B cell (primary cell): ENCODE data around the gene TBX10. TPM values are rescaled to one million over a fixed set of nuclear protein-coding genes. Genes with fewer than 3 reads are reported as not detected.

Experiments used
- ATAC-seq: fragments of 200-7000 bp; cut with Tn5 transposase; one replicate; pipeline ENCODE4 v1.10.0; 2021; ENCODE audit warnings: low read depth, mild to moderate bottlenecking, moderate number of reproducible peaks, moderate library complexity
- CTCF ChIA-PET: fragments of 350-600 bp; sonication (Branson Sonifier 250); formaldehyde crosslinking; loops from one replicate; lab custom pipeline; 2021; ENCODE audit warnings: antibody characterized with exemption, inconsistent platforms; lab: Charles Lee
- POLR2A ChIA-PET: fragments of 350-600 bp; sonication (Branson Sonifier 250); formaldehyde crosslinking; loops from one replicate; lab custom pipeline; 2021; ENCODE audit warnings: antibody characterized with exemption; lab: Charles Lee
- DNase-seq: peaks from one replicate; pipeline ENCODE4 v3.0.0; 2013
- H2AFZ ChIP-seq: 2 replicates; pipeline ENCODE4 v1.6.1; 2012; ENCODE audit warnings: mild to moderate bottlenecking, low read depth, low read length; ENCODE audit not compliant: insufficient read depth, poor library complexity, severe bottlenecking
- H3K27ac ChIP-seq, 2 donors: 1 replicate in 1 of 2; 2 replicates in 1 of 2; pipeline ENCODE4 v1.5.1; 2012 to 2013; ENCODE audit warnings: low read length in 2 of 2, mild to moderate bottlenecking in 2 of 2, moderate library complexity in 1 of 2
- H3K27me3 ChIP-seq, 4 experiments: fragments of 200-600 bp in 1 of 4; sonication (generic) in 1 of 4; replicated peaks in 1 of 4; 1 replicate in 2 of 4; 2 replicates in 2 of 4; pipeline versions ENCODE4 v1.6.1 to v1.7.0; 2013 to 2016; ENCODE audit warnings: low read length in 3 of 4, mild to moderate bottlenecking in 2 of 4, mixed read lengths in 1 of 4, moderate library complexity in 1 of 4; ENCODE audit not compliant: insufficient read depth in 4 of 4, control insufficient read depth in 3 of 4; ENCODE audit errors: control extremely low read depth in 1 of 4
- H3K36me3 ChIP-seq, 2 experiments: replicated peaks in 1 of 2; 1 replicate in 1 of 2; 2 replicates in 1 of 2; pipeline versions ENCODE4 v1.6.1 to v1.7.1; 2013; ENCODE audit warnings: low read length in 1 of 2; ENCODE audit not compliant: insufficient read depth in 2 of 2, control insufficient read depth in 1 of 2; ENCODE audit errors: control extremely low read depth in 1 of 2, extremely low read depth in 1 of 2
- H3K4me1 ChIP-seq, 2 donors: fragments of 200-600 bp in 1 of 2; sonication (generic) in 1 of 2; 1 replicate in 1 of 2; 2 replicates in 1 of 2; pipeline versions ENCODE4 v1.5.1 to v1.6.1; 2013 to 2017; ENCODE audit warnings: low read length in 2 of 2; ENCODE audit not compliant: control insufficient read depth in 2 of 2, insufficient read depth in 2 of 2
- H3K4me2 ChIP-seq: replicated peaks from 2 replicates; pipeline ENCODE3; 2012; ENCODE audit warnings: mild to moderate bottlenecking, low read depth, low read length; ENCODE audit not compliant: poor library complexity, severe bottlenecking
- H3K4me3 ChIP-seq, 5 experiments: fragments of 200-600 bp in 1 of 5; sonication (generic) in 1 of 5; 1 replicate in 3 of 5; 2 replicates in 2 of 5; pipeline versions ENCODE4 v1.5.1 to v1.7.0; 2011 to 2016; ENCODE audit warnings: low read length in 4 of 5, mild to moderate bottlenecking in 4 of 5, low read depth in 2 of 5, control low read depth in 1 of 5, moderate library complexity in 1 of 5; ENCODE audit not compliant: insufficient read depth in 1 of 5; ENCODE audit errors: control extremely low read depth in 1 of 5, extremely low read depth in 1 of 5
- H3K79me2 ChIP-seq: fragments of 200-600 bp; sonication (generic); one replicate; pipeline ENCODE4 v1.6.0; 2016; ENCODE audit warnings: low read length; ENCODE audit not compliant: control insufficient read depth, insufficient read depth
- H3K9ac ChIP-seq: fragments of 200-600 bp; sonication (generic); 2 replicates; pipeline ENCODE4 v1.6.1; 2017; ENCODE audit warnings: mild to moderate bottlenecking, low read length, moderate library complexity
- H3K9me3 ChIP-seq, 3 donors: one replicate each; pipeline versions ENCODE4 v1.6.1 to v1.7.1; 2013; ENCODE audit warnings: low read length in 2 of 3; ENCODE audit not compliant: control insufficient read depth in 2 of 3, insufficient read depth in 1 of 3; ENCODE audit errors: control extremely low read depth in 1 of 3
- H4K20me1 ChIP-seq: 2 replicates; pipeline ENCODE4 v1.6.0; 2012; ENCODE audit warnings: mild to moderate bottlenecking, low read length; ENCODE audit not compliant: insufficient read depth, control insufficient read depth, poor library complexity, severe bottlenecking
- H3K27ac Mint-ChIP-seq: one replicate; pipeline ENCODE4 v1.8.0; 2021; ENCODE audit warnings: mixed read lengths
- H3K27me3 Mint-ChIP-seq: one replicate; pipeline ENCODE4 v1.8.0; 2021; ENCODE audit warnings: mixed read lengths
- H3K4me1 Mint-ChIP-seq: one replicate; pipeline ENCODE4 v1.8.0; 2021; ENCODE audit warnings: mixed read lengths
- H3K4me3 Mint-ChIP-seq: one replicate; pipeline ENCODE4 v1.8.0; 2021; ENCODE audit warnings: mixed read lengths
- H3K9me3 Mint-ChIP-seq: one replicate; pipeline ENCODE4 v1.8.0; 2022; ENCODE audit warnings: mixed read lengths; ENCODE audit not compliant: insufficient read depth
- CTCF ChIP-seq: fragments of 200-600 bp; IDR thresholded peaks from one replicate; pipeline ENCODE4 v1.8.0; 2022; ENCODE audit warnings: antibody characterized with exemption, mild to moderate bottlenecking
- EZH2 ChIP-seq: IDR thresholded peaks from 2 replicates; pipeline ENCODE4 v1.6.1; 2012; ENCODE audit warnings: borderline replicate concordance, low read depth, mild to moderate bottlenecking, moderate library complexity, low read length; ENCODE audit not compliant: insufficient read depth, poor library complexity, severe bottlenecking
- WGBS: methylation state at CpG from one replicate; pipeline ENCODE4 v1.1.5; 2013; ENCODE audit warnings: missing lambda C conversion rate; ENCODE audit not compliant: insufficient coverage; 5-methylcytosine and 5-hydroxymethylcytosine counted together
- intact Hi-C: fragments of 100-400 bp; cut with micrococcal nuclease; formaldehyde crosslinking; loops from one replicate; pipeline ENCODE4 v1.10.0; 2022
- polyA plus RNA-seq: library from polyadenylated mRNA; depleted of rRNA; stranded (reverse); fragments of >200 nt; gene quantifications from 2 replicates; pipeline ENCODE4 v1.2.3, GENCODE V29; 2012
- total RNA-seq, 2 donors: library from RNA; stranded (reverse); fragments of 120-200 nt in 1 of 2; gene quantifications; 1 replicate in 1 of 2; 2 replicates in 1 of 2; pipeline versions ENCODE4 v1.2.3 to v1.2.4, GENCODE V29; 2013 to 2022

The TBX10 gene
- total and polyA plus RNA-seq, 2 donors (not counting 1 experiment from before 2014, with no cell fraction given): not detected

GRCh38 chr11:67640021-67640757 lies 626 bp upstream of the TBX10 start:
- Histone ChIP-seq H2AFZ (no peak overlapping the region), H4K20me1 (no peaks in the 10 kb centered on the region), H3K27me3 (peaks cover 0 to 18% (median 3%) of the 10 kb centered on the region in 4 experiments), H3K36me3 (no peaks in the 10 kb centered on the region), H3K9me3 (peaks cover 0 to 16% (median 5%) of the 10 kb centered on the region in 3 donors), H3K4me2 (no peak overlapping the region), H3K27ac (no peak overlapping the region), H3K4me1 (peaks cover 16 to 20% of the 10 kb centered on the region in 2 donors), H3K9ac (no peak overlapping the region), H3K4me3 (no peak overlapping the region), H3K79me2 (no peaks in the 10 kb centered on the region)
- CTCF ChIA-PET: interaction anchor here (0.8 to 1.6 kb wide), 4 partner anchors 9 to 66 kb away, joined by 3 to 5 read pairs (median 3); no protein-coding TSS in a partner anchor
- H3K27ac Mint-ChIP-seq: no peak overlapping the region
- WGBS: 65% methylated on average over 21 of the region's 23 CpGs
- ATAC-seq (peak; percentile 84), DNase-seq (peak; percentile 76)
- peaks cover 18% of the 10 kb centered on the region for H3K4me1 Mint-ChIP-seq
- intact Hi-C loops: loop anchor here (1.0 kb wide), 1 partner anchor 19 kb away; no protein-coding TSS in a partner anchor
- peaks cover 4% of the 10 kb centered on the region for H3K27me3 Mint-ChIP-seq
- POLR2A ChIA-PET: no interaction called here
- TF ChIP-seq CTCF (peak; percentile 67), EZH2 (no peak)
- no peaks in the 10 kb centered on the region for H3K9me3 Mint-ChIP-seq
- no peak overlapping the region for H3K4me3 Mint-ChIP-seq
